Panc1 (cell line): ENCODE results near the gene PAK6. TPM values are rescaled to one million over a fixed set of nuclear protein-coding genes. Genes with fewer than 3 reads are reported as not detected.
A peak's percentile ranks its signal among the peaks of the same experiment; 100 is the strongest.

Experiments
- ATAC-seq: fragments of 200-7000 bp; cut with Tn5 transposase; 2 replicates; pipeline ENCODE4 v1.9.1; 2020; ENCODE audit warnings: mild to moderate bottlenecking, moderate library complexity
- BruUV-seq: library from RNA; stranded (reverse); fragments of 400-500 nt; replicated peaks from 2 replicates; lab custom pipeline; 2021; lab: Mats Ljungman, UMichigan
- CTCF ChIA-PET: fragments of 300-600 bp; sonication (Branson Sonifier 250); formaldehyde crosslinking; loops from one replicate; lab custom pipeline; 2022; ENCODE audit warnings: antibody characterized with exemption; lab: Charles Lee
- POLR2A ChIA-PET: fragments of 300-600 bp; sonication (Branson Sonifier 250); formaldehyde crosslinking; loops from one replicate; lab custom pipeline; 2022; ENCODE audit warnings: antibody characterized with exemption; lab: Charles Lee
- DNase-seq: peaks from one replicate; pipeline ENCODE4 v3.0.0-alpha.2; 2010; ENCODE audit warnings: low read depth, low spot score
- H3K27ac ChIP-seq: 2 replicates; pipeline ENCODE4 v1.5.1; 2011; ENCODE audit warnings: mild to moderate bottlenecking, low read length, inconsistent platforms
- H3K27me3 ChIP-seq: fragments of 200-500 bp; sonication (Bioruptor generic); 2 replicates; pipeline ENCODE4 v1.6.0; 2014; ENCODE audit warnings: low read length, inconsistent platforms; ENCODE audit not compliant: control insufficient read depth, insufficient read depth
- H3K36me3 ChIP-seq: fragments of 200-500 bp; sonication (Bioruptor generic); 2 replicates; pipeline ENCODE4 v1.5.1; 2014; ENCODE audit warnings: inconsistent platforms, mild to moderate bottlenecking, low read length, moderate library complexity; ENCODE audit not compliant: control insufficient read depth, insufficient read depth
- H3K4me1 ChIP-seq: 2 replicates; pipeline ENCODE4 v1.5.1; 2011; ENCODE audit warnings: inconsistent platforms, mild to moderate bottlenecking, low read length, moderate library complexity; ENCODE audit not compliant: control insufficient read depth, insufficient read depth
- H3K4me3 ChIP-seq, 2 experiments: 2 replicates each; pipeline ENCODE4 v1.5.1; 2011 to 2012; ENCODE audit warnings: low read depth in 2 of 2, low read length in 2 of 2, mild to moderate bottlenecking in 2 of 2, inconsistent platforms in 1 of 2, moderate library complexity in 1 of 2
- H3K9me3 ChIP-seq: fragments of 200-500 bp; sonication (Bioruptor generic); 2 replicates; pipeline ENCODE4 v1.5.1; 2014; ENCODE audit warnings: low read depth, mild to moderate bottlenecking, inconsistent platforms, low read length, moderate library complexity; ENCODE audit not compliant: control insufficient read depth, insufficient read depth
- POLR2AphosphoS5 ChIP-seq: IDR thresholded peaks from 2 replicates; pipeline ENCODE4 v1.6.1; 2012; ENCODE audit warnings: mild to moderate bottlenecking, low read depth, low read length, moderate library complexity
- SIN3A ChIP-seq: IDR thresholded peaks from 2 replicates; pipeline ENCODE4 v1.6.1; 2012; ENCODE audit warnings: low read depth, mild to moderate bottlenecking, low read length, moderate library complexity, borderline replicate concordance; ENCODE audit not compliant: insufficient read depth
- TCF7L2 ChIP-seq: IDR thresholded peaks from 2 replicates; pipeline ENCODE4 v1.6.1; 2011; ENCODE audit warnings: mild to moderate bottlenecking, low read depth, low read length, inconsistent platforms
- in situ Hi-C: cut with HindIII; loops from 2 replicates; pipeline ENCODE4 v1.10.0; 2016; ENCODE audit warnings: low sequenced_read_pairs, low pct_unique_long_range_greater_than_20kb
- intact Hi-C: fragments of 100-400 bp; cut with micrococcal nuclease; formaldehyde crosslinking; loops from one replicate; pipeline ENCODE4 v1.10.0; 2022; ENCODE audit not compliant: unreplicated experiment
- total RNA-seq: library from RNA; stranded (reverse); gene quantifications from one replicate; pipeline ENCODE4 v1.2.1, GENCODE V29; 2021; ENCODE audit not compliant: unreplicated experiment
- TF ChIP-seq, protein P1 (sequence below): fragments of 450-650 bp; IDR thresholded peaks from 2 replicates; pipeline ENCODE4 v1.5.1; 2017; ENCODE audit warnings: mild to moderate bottlenecking
- TF ChIP-seq, protein P2 (sequence below), 2 experiments: IDR thresholded peaks; 2 replicates each; pipeline ENCODE4 v1.6.1; 2011 to 2012; ENCODE audit warnings: low read depth in 2 of 2, control low read depth in 1 of 2, low read length in 1 of 2, mild to moderate bottlenecking in 1 of 2, moderate library complexity in 1 of 2; ENCODE audit not compliant: insufficient read depth in 1 of 2

Gene PAK6
- total RNA-seq, 1 experiment from 2014 or later, result 6.3 TPM

DNA sequence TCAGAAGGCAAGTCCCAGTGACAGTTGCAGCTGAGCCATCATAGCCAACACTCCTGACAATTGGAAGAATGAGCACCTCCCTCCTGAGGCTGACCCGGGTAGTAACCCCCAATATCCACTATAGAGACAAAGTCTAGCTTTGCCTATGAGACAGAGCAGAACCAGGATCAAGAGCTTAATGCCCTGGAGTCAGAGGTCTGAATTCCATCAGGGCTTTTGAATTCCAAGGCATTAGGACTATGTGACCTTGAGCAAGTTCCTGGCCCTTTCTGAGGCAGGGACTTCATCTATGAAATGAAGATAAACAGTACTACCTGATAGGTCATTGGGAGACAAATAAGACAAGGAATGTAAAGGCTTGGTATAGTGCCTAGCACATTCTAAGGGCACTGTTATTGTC is 81.5 kb downstream of the PAK6 start:
- in situ Hi-C loops (no loop called here), intact Hi-C loops (loop anchor here (5.0 kb wide), 1 partner anchor 102 kb away; no protein-coding TSS in a partner anchor)
- H3K27me3 ChIP-seq, result no peaks in the 10 kb centered on the region
- H3K36me3 ChIP-seq, result no peaks in the 10 kb centered on the region
- H3K4me1 ChIP-seq, result peaks cover 12% of the 10 kb centered on the region
- H3K9me3 ChIP-seq, result no peaks in the 10 kb centered on the region
- TF ChIP-seq SIN3A (no peak), POLR2AphosphoS5 (no peak), TCF7L2 (no peak)
- TF ChIP-seq, protein P1, sequence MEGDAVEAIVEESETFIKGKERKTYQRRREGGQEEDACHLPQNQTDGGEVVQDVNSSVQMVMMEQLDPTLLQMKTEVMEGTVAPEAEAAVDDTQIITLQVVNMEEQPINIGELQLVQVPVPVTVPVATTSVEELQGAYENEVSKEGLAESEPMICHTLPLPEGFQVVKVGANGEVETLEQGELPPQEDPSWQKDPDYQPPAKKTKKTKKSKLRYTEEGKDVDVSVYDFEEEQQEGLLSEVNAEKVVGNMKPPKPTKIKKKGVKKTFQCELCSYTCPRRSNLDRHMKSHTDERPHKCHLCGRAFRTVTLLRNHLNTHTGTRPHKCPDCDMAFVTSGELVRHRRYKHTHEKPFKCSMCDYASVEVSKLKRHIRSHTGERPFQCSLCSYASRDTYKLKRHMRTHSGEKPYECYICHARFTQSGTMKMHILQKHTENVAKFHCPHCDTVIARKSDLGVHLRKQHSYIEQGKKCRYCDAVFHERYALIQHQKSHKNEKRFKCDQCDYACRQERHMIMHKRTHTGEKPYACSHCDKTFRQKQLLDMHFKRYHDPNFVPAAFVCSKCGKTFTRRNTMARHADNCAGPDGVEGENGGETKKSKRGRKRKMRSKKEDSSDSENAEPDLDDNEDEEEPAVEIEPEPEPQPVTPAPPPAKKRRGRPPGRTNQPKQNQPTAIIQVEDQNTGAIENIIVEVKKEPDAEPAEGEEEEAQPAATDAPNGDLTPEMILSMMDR, result no peak
- TF ChIP-seq, protein P2, sequence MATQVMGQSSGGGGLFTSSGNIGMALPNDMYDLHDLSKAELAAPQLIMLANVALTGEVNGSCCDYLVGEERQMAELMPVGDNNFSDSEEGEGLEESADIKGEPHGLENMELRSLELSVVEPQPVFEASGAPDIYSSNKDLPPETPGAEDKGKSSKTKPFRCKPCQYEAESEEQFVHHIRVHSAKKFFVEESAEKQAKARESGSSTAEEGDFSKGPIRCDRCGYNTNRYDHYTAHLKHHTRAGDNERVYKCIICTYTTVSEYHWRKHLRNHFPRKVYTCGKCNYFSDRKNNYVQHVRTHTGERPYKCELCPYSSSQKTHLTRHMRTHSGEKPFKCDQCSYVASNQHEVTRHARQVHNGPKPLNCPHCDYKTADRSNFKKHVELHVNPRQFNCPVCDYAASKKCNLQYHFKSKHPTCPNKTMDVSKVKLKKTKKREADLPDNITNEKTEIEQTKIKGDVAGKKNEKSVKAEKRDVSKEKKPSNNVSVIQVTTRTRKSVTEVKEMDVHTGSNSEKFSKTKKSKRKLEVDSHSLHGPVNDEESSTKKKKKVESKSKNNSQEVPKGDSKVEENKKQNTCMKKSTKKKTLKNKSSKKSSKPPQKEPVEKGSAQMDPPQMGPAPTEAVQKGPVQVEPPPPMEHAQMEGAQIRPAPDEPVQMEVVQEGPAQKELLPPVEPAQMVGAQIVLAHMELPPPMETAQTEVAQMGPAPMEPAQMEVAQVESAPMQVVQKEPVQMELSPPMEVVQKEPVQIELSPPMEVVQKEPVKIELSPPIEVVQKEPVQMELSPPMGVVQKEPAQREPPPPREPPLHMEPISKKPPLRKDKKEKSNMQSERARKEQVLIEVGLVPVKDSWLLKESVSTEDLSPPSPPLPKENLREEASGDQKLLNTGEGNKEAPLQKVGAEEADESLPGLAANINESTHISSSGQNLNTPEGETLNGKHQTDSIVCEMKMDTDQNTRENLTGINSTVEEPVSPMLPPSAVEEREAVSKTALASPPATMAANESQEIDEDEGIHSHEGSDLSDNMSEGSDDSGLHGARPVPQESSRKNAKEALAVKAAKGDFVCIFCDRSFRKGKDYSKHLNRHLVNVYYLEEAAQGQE (IDR thresholded peaks at IDR 0.05; ENCODE audit: insufficient read depth in 1 of 2, low read depth in 2 of 2, low read length in 1 of 2), result no peak
- no peak overlapping the region for H3K4me3 ChIP-seq
- CTCF ChIA-PET, result interaction anchor here (0.7 to 3.2 kb wide), 2 partner anchors 19 to 162 kb away, joined by 3 to 30 read pairs; partner anchors contain the start of gene CCDC9B
- ATAC-seq, result no peak
- DNase-seq, result no peak
- H3K27ac ChIP-seq, result no peak overlapping the region
- no TSS peak for BruUV-seq
- POLR2A ChIA-PET, result no interaction called here

DNA sequence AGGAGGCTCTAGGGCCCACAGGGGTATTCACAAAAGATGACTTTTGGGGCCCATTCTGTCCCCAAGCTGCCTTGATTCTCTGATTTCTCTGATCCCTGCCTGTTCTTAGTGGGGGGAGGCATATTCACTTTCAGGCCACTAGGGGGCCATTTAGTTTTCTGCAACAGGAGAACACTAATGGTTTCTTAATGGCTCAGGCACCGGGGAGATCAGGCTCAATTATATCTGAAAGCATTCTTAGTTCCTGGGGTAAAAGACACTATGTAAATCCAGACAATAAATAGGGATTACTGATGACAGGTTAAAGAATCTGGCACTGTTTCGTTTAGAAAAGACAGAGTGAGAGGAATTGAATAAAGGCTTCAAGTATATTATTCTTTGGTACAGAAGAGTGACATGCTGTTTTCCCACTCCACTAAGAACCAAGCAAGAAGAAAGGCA is 82.1 kb downstream of the PAK6 start:
- Histone ChIP-seq H3K4me3 (no peak overlapping the region), H3K9me3 (no peaks in the 10 kb centered on the region), H3K4me1 (peaks cover 15% of the 10 kb centered on the region), H3K27ac (no peak overlapping the region), H3K36me3 (no peaks in the 10 kb centered on the region), H3K27me3 (no peaks in the 10 kb centered on the region)
- CTCF ChIA-PET, result interaction anchor here (0.7 to 3.2 kb wide), 2 partner anchors 18 to 162 kb away, joined by 3 to 30 read pairs; partner anchors contain the start of gene CCDC9B
- intact Hi-C loops, result loop anchor here (5.0 kb wide), 1 partner anchor 101 kb away; no protein-coding TSS in a partner anchor
- TF ChIP-seq, protein P1, result peak; percentile 94
- TF ChIP-seq TCF7L2 (no peak), SIN3A (no peak), POLR2AphosphoS5 (no peak)
- TF ChIP-seq, protein P2 (IDR thresholded peaks at IDR 0.05; ENCODE audit: insufficient read depth in 1 of 2, low read depth in 2 of 2, low read length in 1 of 2), result no peak
- POLR2A ChIA-PET, result interaction anchor here (0.6 kb wide), 1 partner anchor 110 kb away, joined by 7 read pairs; no protein-coding TSS in a partner anchor
- peak; percentile 33; the same call in 1 of the 2 replicates for ATAC-seq
- BruUV-seq, result no TSS peak
- DNase-seq, result no peak
- in situ Hi-C loops, result no loop called here
